ENCODE data around the gene FSIP1.

Gene FSIP1

GRCh38 chr15:39719109-39719508, 63.5 kb downstream of the FSIP1 start:
- DNase-seq = no peak

GRCh38 chr15:39717134-39717533, 65.5 kb downstream of the FSIP1 start:
- DNase-seq = no peak

GRCh38 chr15:39714251-39714650, 68.4 kb downstream of the FSIP1 start:
- DNase-seq = no peak

GRCh38 chr15:39713846-39714245, 68.8 kb downstream of the FSIP1 start:
- no peak for DNase-seq

- no peak for DNase-seq
Observed at GRCh38 chr15:39710681-39711080, 72.0 kb downstream of the FSIP1 start.

- no peak for DNase-seq
Observed at GRCh38 chr15:39709941-39710340, 72.7 kb downstream of the FSIP1 start.

- DNase-seq = no peak
Observed at GRCh38 chr15:39706206-39706605, 76.4 kb downstream of the FSIP1 start.

GRCh38 chr15:39704689-39705088, 78.0 kb downstream of the FSIP1 start:
- no peak for DNase-seq

- no peak for DNase-seq
Observed at GRCh38 chr15:39704235-39704634, 78.4 kb downstream of the FSIP1 start.

GRCh38 chr15:39701988-39702387, 80.7 kb downstream of the FSIP1 start:
- DNase-seq = no peak

- no peak for DNase-seq
Observed at GRCh38 chr15:39700375-39700700, 82.3 kb downstream of the FSIP1 start.

GRCh38 chr15:39699516-39700374, 82.9 kb downstream of the FSIP1 start:
- no peak for DNase-seq

GRCh38 chr15:39698444-39699390, 83.9 kb downstream of the FSIP1 start:
- DNase-seq = no peak

GRCh38 chr15:39697509-39697908, 85.1 kb downstream of the FSIP1 start:
- DNase-seq = no peak

GRCh38 chr15:39695793-39696192, 86.8 kb downstream of the FSIP1 start:
- DNase-seq = no peak

- DNase-seq = no peak
Observed at GRCh38 chr15:39692356-39693327, 90.0 kb downstream of the FSIP1 start.

- DNase-seq = no peak
Observed at GRCh38 chr15:39690881-39691634, 91.6 kb downstream of the FSIP1 start.

GRCh38 chr15:39687965-39688364, 94.7 kb downstream of the FSIP1 start:
- no peak for DNase-seq

GRCh38 chr15:39685999-39686613, 96.5 kb downstream of the FSIP1 start:
- peak; percentile 28 to 49 for DNase-seq

- no peak for DNase-seq
Observed at GRCh38 chr15:39685367-39685766, 97.3 kb downstream of the FSIP1 start.

GRCh38 chr15:39684233-39684632, 98.4 kb downstream of the FSIP1 start:
- no peak for DNase-seq
